NCI-H748 treated with DMSO at 0.1 percent for 48 hours (cell line): Measurements from ENCODE around the gene AFG3L2.
"Not testable (repeated sequence)": the region's sequence is repeated elsewhere in the genome, so short reads cannot be mapped to it uniquely, and the experiment has no call there.

Experiments
- DNase-seq: peaks from one replicate; lab custom pipeline; 2025; lab: John Stamatoyannopoulos, UW

Gene AFG3L2

GRCh38 chr18:12397254-12397653 lies 20.2 kb upstream of the AFG3L2 start:
- DNase-seq: no peak

DNA sequence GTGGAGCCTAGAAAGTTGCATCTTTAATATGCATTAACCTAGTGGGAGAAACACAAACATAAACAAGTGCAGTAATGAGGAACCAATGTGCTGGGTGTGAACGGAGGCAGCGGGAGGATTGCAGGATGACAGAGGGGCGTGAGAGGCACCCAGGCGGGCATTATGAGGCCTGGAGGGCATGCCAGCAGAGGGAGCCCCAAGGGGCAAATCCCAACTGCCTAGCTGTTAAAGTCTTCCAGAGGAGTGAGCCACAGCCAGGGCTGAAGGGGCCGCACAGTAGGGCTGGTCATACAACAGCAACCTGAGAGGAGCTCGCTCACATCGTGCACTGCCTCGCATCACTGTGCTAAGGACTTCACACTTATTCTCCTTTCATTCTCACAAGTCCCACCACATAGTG lies 17.4 kb upstream of the AFG3L2 start:
- DNase-seq: no peak

DNA sequence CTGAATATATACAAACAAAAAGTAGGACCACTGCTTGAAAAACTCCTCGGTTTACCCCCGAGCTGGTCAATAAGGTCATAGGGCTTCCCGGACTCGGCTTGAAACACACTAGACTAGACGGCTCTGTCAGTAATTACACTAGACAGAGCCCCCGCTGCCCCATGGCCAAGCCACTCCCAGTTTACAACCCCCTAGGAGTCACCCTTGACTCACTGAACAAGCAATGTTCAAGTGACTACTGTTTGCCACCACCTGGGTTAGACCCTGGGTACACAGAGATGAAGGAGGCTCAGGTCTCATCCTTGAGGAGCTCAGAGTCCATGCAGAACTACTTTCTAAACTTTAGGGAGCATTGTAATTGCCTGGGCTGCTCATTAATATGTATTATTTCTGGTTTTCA lies 17.0 kb upstream of the AFG3L2 start:
- DNase-seq: no peak

DNA sequence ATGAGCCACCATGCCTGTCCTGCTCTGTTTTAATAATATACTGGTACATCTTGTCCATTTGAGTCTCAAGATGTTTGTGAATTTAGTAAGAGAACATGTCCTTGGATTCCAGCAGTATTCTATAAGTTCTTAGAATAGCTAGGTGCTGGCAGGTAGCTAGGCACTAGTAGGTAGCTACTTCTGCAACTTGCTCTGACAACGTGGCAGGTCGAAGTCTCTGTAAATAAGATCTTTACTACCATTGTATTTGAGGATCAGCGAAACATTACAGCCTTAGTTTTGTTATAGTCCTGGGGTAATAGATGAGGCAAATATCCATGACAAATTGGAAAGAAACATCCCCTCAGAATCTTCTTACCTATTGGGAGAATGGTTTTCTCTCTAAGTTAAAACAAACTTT lies 16.5 kb upstream of the AFG3L2 start:
- no peak for DNase-seq

DNA sequence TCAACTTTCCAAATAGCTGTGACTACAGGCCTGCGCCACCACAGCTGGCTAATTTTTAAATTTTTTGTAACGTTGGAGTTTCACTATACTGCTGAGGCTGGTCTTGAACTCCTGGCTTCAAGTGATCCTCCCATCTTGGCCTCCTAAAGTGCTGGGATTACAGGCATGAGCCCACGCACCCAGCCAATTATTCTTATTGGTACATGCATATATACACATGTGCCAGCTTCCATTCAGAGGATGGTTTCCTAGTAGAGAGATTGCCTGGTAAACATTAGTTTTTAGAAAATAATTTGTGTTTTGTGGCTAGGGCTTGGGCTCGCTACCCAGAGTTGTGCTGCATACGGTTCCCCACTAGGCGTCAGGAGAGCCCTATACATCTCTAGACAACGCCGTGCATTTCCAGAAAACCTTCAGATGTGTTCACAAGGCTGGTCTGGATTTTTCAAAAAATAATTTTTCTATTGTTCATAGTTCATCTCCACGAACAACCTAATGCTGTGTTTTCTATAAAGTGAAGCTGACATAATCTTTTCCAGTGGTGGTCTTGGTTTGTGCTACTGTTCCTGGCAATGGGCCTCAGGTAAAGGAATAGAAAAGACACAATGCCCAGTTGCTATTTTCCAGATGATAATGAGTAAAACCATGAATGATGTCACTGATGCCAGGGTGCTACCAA lies 14.6 kb upstream of the AFG3L2 start:
- peak; percentile 52 for DNase-seq

DNA sequence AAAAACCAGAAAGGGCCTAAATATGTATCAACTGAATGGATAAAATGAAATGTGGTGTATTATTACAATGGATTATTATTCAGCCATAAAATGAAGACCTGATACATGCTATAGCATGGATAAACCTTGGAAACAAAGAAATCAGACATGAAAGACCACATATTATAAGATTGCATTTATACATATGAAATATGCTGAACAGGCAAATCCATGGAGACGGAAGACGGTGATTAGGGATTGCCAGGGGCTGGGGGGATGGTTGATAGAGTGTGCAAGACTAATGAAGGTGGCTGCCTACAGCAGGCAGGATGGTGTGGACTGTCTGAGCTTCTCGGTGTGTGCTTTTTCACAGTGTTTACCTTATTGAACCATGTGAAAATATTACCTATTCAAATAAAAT lies 11.4 kb upstream of the AFG3L2 start:
- no peak for DNase-seq

- DNase-seq: no peak
Observed at GRCh38 chr18:12384261-12384660, 7.2 kb upstream of the AFG3L2 start.

- not testable (repeated sequence) for DNase-seq
Observed at GRCh38 chr18:12383759-12384158, 6.7 kb upstream of the AFG3L2 start.

- DNase-seq: not testable (repeated sequence)
Observed at GRCh38 chr18:12382221-12382814, 5.3 kb upstream of the AFG3L2 start.

DNA sequence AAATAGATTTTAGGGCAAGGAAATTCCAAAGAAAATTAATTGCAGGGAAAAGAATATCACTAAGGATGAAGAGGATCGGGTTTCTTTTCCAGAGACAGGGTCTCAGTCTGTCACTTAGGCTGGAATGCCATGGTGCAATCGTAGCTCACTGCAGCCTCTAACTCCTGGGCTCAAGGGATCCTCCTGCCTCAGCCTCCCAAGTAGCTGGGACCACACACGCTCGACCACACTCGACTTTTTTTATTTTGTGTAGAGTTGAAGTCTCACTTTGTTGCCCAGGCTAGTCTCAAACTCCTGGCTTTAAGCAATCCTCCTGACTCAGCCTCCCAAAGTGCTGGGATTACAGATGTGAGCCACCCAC lies 1.2 kb upstream of the AFG3L2 start:
- DNase-seq: not testable (repeated sequence)

DNA sequence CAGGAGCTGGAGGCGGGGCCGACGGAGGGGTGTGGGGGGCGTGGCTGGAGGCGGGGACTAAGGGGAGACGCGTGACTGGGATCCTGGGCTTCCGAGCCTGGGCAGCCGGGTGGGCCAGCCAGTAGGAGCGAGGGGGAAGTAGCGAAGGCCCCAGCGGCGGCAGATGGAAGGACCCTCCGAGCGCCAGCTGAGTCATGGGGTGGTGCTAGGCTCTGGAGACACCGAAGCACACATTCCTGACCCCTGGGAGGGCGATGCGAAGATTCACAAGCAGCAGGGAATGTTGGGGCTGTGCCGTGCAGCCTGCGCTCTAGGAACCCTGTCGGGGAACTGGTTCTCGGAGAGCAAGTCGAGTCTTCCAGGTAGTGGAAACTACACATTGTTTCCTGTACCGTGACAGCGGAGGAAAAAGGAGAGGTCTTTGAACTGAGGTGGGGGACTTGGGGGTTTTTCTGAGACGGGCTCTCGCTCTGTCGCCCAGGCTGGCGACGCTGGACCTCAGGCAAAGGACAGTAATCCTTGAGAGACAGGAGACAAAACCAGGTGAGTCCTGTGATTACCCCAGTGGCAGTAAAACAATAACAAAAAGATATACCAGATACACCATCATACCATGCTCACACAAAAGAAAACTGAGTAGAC lies 650 bp upstream of the AFG3L2 start:
- DNase-seq: peak; percentile 98

GRCh38 chr18:12376034-12376753 lies 833 bp downstream of the AFG3L2 start:
- peak; percentile 32 for DNase-seq

DNA sequence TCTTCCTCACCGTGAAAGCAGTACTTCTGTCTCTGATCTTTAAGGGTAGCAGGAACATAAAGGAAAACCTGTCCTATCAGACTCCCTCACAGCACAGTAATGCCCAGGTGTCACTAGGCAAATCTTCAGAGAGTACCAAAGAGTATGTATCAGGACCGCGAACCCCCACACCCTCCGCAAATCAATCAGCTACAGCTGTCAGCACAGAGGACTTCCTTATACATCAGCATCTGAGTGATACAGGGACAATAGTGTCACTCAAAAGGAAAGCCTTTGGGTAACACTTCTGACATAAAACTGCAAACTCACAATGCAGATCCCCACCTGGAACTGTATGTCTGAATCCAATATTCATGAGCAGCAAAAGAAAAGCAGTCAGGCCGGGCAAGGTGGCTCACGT lies 2.6 kb downstream of the AFG3L2 start:
- DNase-seq: no peak

DNA sequence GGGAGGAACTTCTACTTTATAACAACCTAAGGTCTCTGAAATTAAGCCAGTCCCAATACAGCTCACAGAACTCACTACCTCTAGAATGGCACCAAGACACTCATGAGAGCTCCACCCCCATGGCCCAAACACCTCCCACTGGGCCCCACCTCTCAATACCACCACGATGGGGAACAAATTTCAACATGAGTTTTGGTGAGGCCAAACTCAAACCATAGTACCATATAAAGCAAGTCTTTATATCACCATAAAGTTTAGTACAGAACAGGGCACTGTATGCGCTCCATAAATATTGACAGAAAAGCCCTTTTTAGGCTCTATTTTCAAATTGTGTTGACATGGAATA lies 3.3 kb downstream of the AFG3L2 start:
- no peak for DNase-seq

DNA sequence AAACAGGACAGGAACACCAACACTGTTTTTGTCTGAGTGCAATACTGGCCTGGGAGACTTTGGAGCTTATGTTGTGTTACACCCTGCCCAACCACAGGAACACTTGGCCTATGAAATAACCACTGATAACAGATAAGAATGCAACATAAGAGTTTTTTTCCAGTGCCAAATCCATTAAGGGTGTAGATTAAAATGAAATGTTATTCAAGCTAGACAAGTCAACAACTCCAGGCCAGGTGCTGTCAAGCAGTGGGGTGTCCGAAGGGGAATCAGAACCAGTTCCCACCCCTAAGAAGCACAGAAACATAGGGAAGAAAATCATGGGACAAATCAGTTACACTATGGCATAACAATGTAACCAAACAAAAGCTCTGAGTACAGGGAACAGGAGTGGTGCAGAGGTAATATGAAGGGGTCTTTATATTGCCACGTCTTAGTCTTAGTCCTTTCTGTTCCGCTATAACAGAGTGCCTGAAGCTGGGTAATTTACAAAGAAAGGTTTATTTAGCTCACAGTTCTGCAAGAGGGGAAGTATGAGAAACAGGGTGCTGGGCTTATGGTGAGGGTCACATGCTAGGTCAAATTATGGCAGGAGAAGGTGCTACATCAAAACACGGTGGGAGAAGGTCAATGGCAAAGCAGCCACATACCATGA lies 3.8 kb downstream of the AFG3L2 start:
- no peak for DNase-seq

- no peak for DNase-seq
Observed at GRCh38 chr18:12372406-12372805, 4.6 kb downstream of the AFG3L2 start.

GRCh38 chr18:12371590-12371989 lies 5.4 kb downstream of the AFG3L2 start:
- DNase-seq: no peak

DNA sequence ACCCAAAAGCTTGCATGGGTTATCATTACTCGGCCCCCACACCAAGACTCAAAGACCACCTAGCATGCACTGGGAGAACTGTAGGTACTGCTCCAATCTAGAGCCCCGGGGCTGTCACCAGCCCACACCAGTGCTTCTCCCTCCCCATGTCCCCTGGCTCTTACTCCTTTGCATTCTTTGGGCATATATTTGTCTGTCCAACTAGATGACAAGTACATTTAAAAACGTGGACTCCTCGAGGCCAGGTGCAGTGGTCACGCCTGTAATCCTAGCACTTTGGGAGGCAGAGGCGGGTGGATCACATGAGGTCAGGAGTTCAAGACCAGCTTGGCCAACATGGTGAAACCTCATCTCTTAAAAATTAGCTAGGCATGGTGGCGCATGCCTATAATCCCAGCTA lies 7.8 kb downstream of the AFG3L2 start:
- DNase-seq: no peak

DNA sequence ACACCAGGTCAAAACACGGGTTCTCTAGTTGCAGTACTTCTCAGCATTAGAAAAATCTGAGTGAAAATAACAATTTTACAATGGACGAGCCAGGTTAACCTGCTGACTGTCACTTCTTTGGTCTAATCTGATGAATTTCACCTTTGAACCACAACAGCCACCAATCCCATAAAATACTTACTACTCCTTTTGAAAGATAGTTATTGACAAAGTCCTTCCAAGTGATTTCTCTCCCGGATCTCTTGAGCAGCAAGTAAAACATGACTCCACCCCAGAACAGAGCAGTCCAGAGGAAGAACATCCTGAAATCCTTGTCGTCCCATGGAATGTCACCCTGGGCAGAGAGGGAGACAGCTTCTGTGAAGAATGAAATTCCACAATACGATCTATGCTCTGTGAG lies 10.2 kb downstream of the AFG3L2 start:
- DNase-seq: no peak

GRCh38 chr18:12366379-12366778 lies 10.6 kb downstream of the AFG3L2 start:
- no peak for DNase-seq

DNA sequence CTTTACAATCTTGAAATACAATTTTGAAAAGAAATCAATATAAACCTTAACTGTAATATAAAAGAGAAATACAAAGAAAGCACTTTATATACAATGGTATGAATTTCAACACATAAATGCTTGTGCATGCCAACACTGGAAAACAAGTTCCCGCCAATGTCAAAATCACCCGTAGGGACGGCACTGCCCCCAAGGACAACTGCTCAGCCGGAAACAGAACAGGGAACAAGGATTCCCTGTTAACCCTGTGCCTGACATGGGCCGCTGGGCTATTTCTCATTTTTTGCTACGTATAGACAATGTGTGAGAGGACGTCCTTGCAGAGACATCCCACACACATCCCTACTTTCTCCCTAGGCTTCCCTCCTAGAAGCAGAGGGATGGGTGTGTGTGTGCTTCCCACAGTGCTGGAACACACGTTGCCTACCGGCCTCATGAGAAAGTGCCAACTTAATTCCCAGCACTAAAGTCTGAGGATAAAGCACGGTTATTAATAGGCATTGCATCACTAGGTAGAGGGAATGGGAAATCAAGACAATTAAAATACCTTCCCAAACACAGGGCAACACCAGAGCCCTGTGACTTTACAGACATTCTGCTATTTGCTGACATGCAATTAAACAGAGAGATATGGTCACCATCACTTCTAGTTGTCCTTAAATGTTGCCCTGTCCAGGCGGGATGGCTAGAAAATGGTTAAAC lies 14.4 kb downstream of the AFG3L2 start:
- no peak for DNase-seq

- no peak for DNase-seq
Observed at GRCh38 chr18:12361770-12362378, 15.2 kb downstream of the AFG3L2 start.
